BLaER1 (cell line): ENCODE data around the gene PRTFDC1.

Experiments
- H3K27ac ChIP-seq: shearing (Covaris generic); formaldehyde crosslinking; 2 replicates; pipeline ENCODE4 v1.8.1; 2022
- H3K27me3 ChIP-seq: shearing (Covaris generic); formaldehyde crosslinking; 2 replicates; pipeline ENCODE4 v1.8.1; 2022
- H3K36me3 ChIP-seq: shearing (Covaris generic); formaldehyde crosslinking; 2 replicates; pipeline ENCODE4 v1.8.1; 2022
- H3K4me1 ChIP-seq: shearing (Covaris generic); formaldehyde crosslinking; 2 replicates; pipeline ENCODE4 v1.8.1; 2022
- H3K4me2 ChIP-seq: shearing (Covaris generic); formaldehyde crosslinking; 2 replicates; pipeline ENCODE4 v1.8.1; 2022
- H3K4me3 ChIP-seq: shearing (Covaris generic); formaldehyde crosslinking; 2 replicates; pipeline ENCODE4 v1.8.1; 2022
- H3K9ac ChIP-seq: shearing (Covaris generic); formaldehyde crosslinking; 2 replicates; pipeline ENCODE4 v1.8.1; 2022
- H3K9me3 ChIP-seq: shearing (Covaris generic); formaldehyde crosslinking; 2 replicates; pipeline ENCODE4 v1.8.1; 2022
- H4K20me1 ChIP-seq: shearing (Covaris generic); formaldehyde crosslinking; 2 replicates; pipeline ENCODE4 v1.8.1; 2022
- Cebpa-rat ChIP-seq: shearing (Covaris generic); IDR thresholded peaks from 2 replicates; pipeline ENCODE4 v1.8.1; 2022

The PRTFDC1 gene

DNA sequence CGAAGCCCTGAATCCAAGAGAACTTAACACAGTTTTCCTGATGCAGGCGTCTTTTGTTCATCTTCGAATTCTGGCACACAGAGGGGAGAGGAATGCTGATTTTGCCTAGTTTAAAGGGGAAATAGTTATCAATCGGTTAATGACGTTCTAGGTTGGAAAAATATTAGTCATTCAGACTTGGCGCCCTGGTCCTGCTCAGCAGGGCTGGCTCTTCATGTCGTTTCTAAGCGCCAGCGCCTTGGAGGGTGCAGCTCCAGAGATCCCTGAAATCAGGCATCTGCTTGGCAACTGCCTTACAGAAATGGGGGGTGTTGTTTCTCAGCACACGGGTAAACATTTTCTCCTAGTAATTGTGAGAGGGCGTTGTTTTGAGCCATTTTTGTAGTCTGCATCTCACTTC lies 1.3 kb upstream of the PRTFDC1 start:
- Histone ChIP-seq H3K27ac (no peak overlapping the region), H3K9me3 (no peaks in the 10 kb centered on the region), H3K36me3 (no peaks in the 10 kb centered on the region), H4K20me1 (no peaks in the 10 kb centered on the region), H3K4me2 (no peak overlapping the region), H3K27me3 (no peaks in the 10 kb centered on the region), H3K9ac (no peak overlapping the region), H3K4me3 (no peak overlapping the region), H3K4me1 (peaks cover 11% of the 10 kb centered on the region)
- no peak for TF ChIP-seq Cebpa-rat

DNA sequence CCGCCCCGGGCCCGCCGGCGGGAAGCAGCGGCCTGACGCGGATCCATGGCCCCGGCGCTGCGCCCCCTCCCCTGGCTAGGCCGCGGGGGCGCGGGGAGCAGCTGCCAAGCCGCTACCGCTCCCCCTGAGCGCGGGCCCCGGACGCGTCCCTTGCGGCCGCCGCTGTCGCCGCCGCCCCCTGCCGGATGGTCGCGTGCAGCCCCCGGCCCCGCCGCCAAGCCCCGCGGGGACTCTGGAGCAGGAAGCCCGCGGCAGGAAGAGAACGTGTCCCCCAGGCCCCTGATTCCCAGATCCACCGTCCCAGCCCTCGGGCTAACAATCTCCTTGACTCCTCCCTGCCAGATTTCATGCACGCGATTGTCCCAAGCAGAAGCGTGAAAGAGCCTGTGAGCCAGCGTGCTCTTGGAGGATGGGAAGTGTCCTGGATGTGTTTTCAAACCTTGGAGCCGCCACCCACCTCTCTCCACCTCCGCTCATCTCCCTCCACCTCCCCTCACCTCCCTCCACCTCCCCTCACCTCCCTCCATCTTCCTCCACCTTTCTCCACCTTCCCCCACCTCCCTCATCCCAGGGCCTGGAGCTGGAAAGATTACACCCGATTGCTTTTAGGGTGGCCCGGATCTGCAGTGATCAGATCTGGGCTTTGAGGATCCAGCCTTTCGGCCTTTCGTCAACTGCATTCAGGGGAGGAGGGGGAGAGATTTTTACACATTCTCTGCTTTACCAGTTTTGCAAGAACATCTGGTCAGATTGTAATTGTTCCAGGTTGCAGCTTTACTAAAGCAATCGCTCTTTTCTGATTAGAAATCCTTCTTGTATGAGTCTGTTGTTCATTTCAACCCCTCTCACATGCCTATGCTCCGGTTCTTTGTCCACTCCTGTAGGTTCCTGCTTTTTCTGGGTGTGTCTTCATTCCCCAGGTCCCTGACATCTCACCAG lies 570 bp upstream of the PRTFDC1 start:
- Histone ChIP-seq H3K27ac (peak overlapping the region; percentile 89), H3K9ac (peak overlapping the region; percentile 85)

DNA sequence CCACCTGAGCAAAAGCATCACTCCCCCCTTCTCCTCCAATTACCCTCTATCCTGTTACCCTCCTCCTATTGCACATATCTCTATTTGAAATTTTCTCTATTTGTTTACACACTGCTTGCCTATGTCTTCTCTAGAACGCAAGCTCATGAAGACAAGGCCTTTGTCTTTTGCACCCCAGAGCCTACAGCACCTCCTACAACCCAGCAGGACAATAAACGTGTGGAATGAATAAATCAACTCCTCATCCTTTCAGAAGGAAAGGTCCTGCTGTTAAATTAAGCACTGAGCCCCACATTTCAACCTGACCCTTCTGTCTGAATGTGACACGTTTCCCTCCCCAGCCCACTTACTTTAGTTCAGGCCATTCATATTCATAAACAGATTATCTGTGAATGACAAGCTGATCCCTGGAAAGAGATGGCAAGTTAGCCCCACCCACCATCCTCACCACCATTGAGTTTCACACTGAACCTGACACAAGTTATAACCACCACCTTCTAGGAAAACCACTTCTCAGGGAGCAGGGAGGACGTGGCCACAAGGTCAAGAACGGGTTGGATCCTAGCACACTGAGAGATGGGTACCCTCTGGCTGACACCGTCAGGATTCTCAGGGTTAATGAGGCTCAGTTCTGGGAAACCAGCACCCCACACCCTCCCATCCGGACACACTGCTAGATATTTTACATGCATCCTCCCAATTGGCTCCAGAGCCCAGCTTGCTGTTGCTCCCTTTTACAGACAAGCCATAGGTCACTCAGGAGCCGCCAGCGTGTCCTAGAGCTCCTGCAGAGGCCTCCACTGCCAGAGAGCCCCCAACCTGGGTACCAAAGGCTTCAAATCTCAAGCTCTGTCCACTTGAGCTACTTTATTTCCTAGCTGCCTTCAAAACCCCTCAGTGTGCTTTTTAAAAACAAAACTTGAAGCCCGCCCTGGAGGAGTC lies 934 bp downstream of the PRTFDC1 start:
- H3K9ac ChIP-seq = peak overlapping the region; percentile 85
- H3K27me3 ChIP-seq = no peaks in the 10 kb centered on the region
- no peaks in the 10 kb centered on the region for H4K20me1 ChIP-seq
- H3K27ac ChIP-seq = peak overlapping the region; percentile 89
- H3K4me3 ChIP-seq = peak overlapping the region; percentile 74
- H3K4me1 ChIP-seq = peaks cover 11% of the 10 kb centered on the region
- no peak for TF ChIP-seq Cebpa-rat
- H3K36me3 ChIP-seq = no peaks in the 10 kb centered on the region
- no peaks in the 10 kb centered on the region for H3K9me3 ChIP-seq
- H3K4me2 ChIP-seq = peak overlapping the region; percentile 94

More for the DNA sequence above, 570 bp upstream of the PRTFDC1 start:
- no peaks in the 10 kb centered on the region for H4K20me1 ChIP-seq
- H3K4me2 ChIP-seq = peak overlapping the region; percentile 94
- no peaks in the 10 kb centered on the region for H3K36me3 ChIP-seq
- H3K4me1 ChIP-seq = peaks cover 11% of the 10 kb centered on the region
- no peaks in the 10 kb centered on the region for H3K9me3 ChIP-seq
- H3K4me3 ChIP-seq = peak overlapping the region; percentile 74
- no peaks in the 10 kb centered on the region for H3K27me3 ChIP-seq
- TF ChIP-seq Cebpa-rat = no peak

DNA sequence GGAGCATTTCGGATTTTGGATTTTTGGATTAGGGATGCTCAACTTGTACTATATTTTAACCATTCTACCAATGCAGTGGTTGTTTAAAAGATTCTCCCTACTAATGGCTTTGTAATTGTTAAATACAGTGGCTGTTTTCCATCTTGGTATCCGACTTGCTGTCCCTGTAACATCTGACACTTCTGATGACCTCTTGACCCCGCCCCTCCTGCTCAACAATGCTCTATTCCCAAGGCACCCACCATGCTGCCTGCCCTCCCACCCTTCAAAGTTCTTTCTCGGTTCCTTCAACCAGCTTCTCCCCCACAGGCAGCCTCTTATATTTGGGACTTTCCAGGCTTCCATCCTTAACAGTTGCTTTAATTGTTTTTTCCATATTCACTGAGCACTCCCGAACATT lies 2.0 kb downstream of the PRTFDC1 start:
- H3K9me3 ChIP-seq = no peaks in the 10 kb centered on the region
- H3K27ac ChIP-seq = no peak overlapping the region
- H3K9ac ChIP-seq = no peak overlapping the region
- no peak for TF ChIP-seq Cebpa-rat
- no peak overlapping the region for H3K4me3 ChIP-seq
- no peaks in the 10 kb centered on the region for H3K36me3 ChIP-seq
- no peaks in the 10 kb centered on the region for H3K27me3 ChIP-seq
- H3K4me1 ChIP-seq = peaks cover 11% of the 10 kb centered on the region
- no peak overlapping the region for H3K4me2 ChIP-seq
- H4K20me1 ChIP-seq = no peaks in the 10 kb centered on the region

DNA sequence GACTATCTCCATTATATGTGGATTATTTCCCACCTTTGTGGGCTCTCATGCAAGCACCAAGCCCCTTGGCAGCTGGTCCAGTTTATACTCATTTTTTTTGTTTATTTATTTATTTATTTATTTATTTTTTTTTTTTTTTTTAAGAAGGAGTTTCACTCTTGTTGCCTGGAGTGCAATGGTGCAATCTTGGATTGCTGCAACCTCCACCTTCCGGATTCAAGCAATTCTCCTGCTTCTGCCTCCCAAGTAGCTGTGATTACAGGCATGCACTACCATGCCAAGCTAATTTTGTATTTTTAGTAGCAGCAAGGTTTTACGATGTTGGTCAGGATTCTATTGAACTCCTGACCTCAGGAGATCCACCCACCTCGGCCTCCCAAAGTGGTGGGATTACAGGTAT lies 2.8 kb downstream of the PRTFDC1 start:
- no peak overlapping the region for H3K4me2 ChIP-seq
- peaks cover 11% of the 10 kb centered on the region for H3K4me1 ChIP-seq
- H3K27me3 ChIP-seq = no peaks in the 10 kb centered on the region
- no peaks in the 10 kb centered on the region for H3K36me3 ChIP-seq
- no peaks in the 10 kb centered on the region for H3K9me3 ChIP-seq
- no peak overlapping the region for H3K4me3 ChIP-seq
- TF ChIP-seq Cebpa-rat = no peak
- no peak overlapping the region for H3K9ac ChIP-seq
- no peaks in the 10 kb centered on the region for H4K20me1 ChIP-seq
- H3K27ac ChIP-seq = no peak overlapping the region

DNA sequence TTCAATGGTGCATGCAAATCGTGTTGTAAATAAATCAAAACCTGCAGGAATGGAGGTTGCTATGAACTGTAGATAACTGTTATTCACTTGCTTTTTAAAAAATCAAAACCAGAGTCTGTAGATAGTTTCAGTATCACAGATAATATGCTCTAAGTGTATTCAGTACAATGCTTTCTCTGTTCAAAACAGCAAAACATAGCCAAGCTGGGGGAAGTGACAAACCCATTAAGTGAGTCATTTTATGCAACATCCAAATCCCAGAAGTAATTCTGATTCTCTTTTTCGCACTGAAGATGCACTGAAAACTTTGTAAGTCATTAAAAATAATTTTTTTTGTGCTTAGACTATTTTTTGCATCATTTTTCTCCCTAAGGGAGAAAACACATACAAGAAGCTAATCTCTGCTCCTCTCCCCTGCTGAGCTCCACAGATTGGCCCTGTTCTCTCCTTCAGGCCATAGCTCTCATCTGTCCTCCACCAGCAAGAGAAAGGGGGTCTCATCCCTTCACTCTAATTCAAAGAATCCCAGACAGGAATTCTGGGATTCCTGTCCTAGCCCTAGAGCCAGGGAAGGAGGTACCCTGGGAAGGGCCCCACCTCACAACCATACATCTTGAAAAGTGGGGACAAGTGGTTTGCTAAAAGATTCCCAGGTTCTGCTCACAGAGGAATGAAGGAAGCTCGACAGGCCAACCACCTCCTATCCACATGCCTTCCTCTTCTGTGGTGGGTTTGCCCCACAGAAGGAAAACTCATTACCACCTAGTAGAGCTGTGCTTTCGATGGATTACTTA lies 4.9 kb downstream of the PRTFDC1 start:
- Histone ChIP-seq H3K4me3 (no peak overlapping the region), H3K9ac (no peak overlapping the region), H3K27me3 (no peaks in the 10 kb centered on the region), H3K27ac (no peak overlapping the region), H3K9me3 (no peaks in the 10 kb centered on the region), H3K4me1 (peaks cover 8% of the 10 kb centered on the region), H4K20me1 (no peaks in the 10 kb centered on the region), H3K4me2 (no peak overlapping the region), H3K36me3 (no peaks in the 10 kb centered on the region)
- TF ChIP-seq Cebpa-rat = no peak

DNA sequence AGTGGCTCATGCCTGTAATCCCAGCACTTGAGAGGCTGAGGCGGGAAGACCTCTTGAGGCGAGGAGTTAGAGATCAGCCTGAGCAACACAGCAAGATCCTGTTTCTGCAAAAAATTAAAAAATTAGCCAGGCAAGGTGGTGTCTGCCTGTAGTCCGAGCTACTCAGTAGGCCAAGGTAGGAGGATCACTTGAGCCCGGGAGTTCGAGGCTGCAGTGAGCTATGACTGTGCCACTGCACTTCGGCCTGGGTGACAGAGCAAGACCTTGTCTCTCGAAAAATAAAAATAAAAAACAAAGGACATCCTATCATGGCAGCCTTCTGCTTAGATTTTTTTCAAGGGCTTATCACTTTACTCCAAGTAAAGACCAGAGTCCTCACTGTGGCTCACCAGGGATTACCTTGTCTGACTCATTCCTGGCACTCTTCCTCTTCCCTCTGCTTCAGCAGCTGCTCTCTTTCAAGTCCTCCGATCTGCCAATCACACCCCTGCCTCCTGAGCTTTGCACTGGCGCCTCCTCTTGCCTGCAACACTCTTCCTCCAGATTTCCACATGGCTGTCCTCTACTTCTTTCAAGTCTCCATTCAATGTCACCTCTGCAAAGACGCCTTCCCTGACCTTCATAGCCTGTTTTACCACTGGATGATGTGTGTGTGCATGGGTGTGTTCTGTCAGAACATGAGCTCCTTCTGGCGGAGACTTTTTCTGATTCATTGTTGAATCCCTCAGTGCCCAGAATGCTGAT lies 7.7 kb downstream of the PRTFDC1 start:
- Histone ChIP-seq H3K4me2 (no peak overlapping the region), H3K9me3 (no peaks in the 10 kb centered on the region), H3K4me1 (no peaks in the 10 kb centered on the region), H3K27ac (no peak overlapping the region), H3K36me3 (no peaks in the 10 kb centered on the region), H4K20me1 (no peaks in the 10 kb centered on the region), H3K27me3 (no peaks in the 10 kb centered on the region), H3K4me3 (no peak overlapping the region), H3K9ac (no peak overlapping the region)
- no peak for TF ChIP-seq Cebpa-rat

DNA sequence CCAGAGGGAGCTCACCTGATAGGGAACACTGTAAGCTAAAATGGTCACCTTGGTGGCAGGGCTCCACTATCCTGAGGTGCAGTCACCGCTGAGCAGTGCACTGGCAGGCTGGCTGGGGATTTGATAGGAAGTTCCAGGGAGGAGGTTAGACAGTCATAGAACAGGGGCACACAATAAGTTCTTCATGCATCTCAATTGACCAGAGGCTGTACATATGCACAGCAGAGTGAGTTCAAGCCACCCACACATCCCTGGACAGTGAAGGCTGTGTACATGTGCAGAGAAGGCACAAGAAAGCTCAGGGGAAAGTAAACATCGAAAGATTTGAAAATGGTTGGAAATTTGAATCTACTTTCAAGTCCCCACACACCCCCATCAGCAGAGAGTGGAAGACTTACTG lies 13.9 kb downstream of the PRTFDC1 start:
- H3K4me3 ChIP-seq = no peak overlapping the region
- H3K36me3 ChIP-seq = no peaks in the 10 kb centered on the region
- no peak for TF ChIP-seq Cebpa-rat
- H3K9ac ChIP-seq = no peak overlapping the region
- no peaks in the 10 kb centered on the region for H3K27me3 ChIP-seq
- H3K4me1 ChIP-seq = no peaks in the 10 kb centered on the region
- H3K27ac ChIP-seq = no peak overlapping the region
- no peaks in the 10 kb centered on the region for H4K20me1 ChIP-seq
- H3K4me2 ChIP-seq = no peak overlapping the region
- H3K9me3 ChIP-seq = no peaks in the 10 kb centered on the region

DNA sequence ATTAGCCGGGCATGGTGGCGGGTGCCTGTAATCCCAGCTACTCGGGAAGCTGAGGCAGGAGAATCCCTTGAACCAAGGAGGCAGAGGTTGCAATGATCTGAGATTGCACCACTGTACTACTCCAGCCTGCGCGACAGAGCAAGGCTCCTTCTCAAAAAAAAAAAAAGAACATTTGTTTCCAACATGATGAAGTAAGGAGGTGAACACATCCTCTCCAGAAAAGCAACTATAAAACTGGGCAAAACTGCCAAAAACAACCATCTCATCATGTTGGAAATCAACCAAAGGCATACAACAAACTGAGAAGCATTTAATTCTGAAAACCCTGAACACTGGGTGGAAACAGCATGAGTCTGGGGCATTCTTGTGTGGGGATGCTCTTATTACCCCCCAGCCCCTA lies 14.3 kb downstream of the PRTFDC1 start:
- no peak overlapping the region for H3K27ac ChIP-seq
- H3K4me1 ChIP-seq = no peaks in the 10 kb centered on the region
- H4K20me1 ChIP-seq = no peaks in the 10 kb centered on the region
- H3K4me2 ChIP-seq = no peak overlapping the region
- H3K9ac ChIP-seq = no peak overlapping the region
- no peaks in the 10 kb centered on the region for H3K27me3 ChIP-seq
- no peak for TF ChIP-seq Cebpa-rat
- H3K9me3 ChIP-seq = no peaks in the 10 kb centered on the region
- H3K36me3 ChIP-seq = no peaks in the 10 kb centered on the region
- no peak overlapping the region for H3K4me3 ChIP-seq
